ENCODE results near the gene HDAC11. TPM values are rescaled to one million over a fixed set of nuclear protein-coding genes. Genes with fewer than 3 reads are reported as not detected.

The HDAC11 gene
- total and polyA plus RNA-seq, 2 of the 13 experiments (the other 11 are each of a cell fraction or from before 2014, with no cell fraction given), result 13.7 to 33.1 TPM

- TF ChIP-seq PAX8 (CRISPR knock-in tag; IDR thresholded peaks at IDR 0.05; ENCODE audit: borderline replicate concordance) (no peak), ZNF768 (CRISPR knock-in tag; IDR thresholded peaks at IDR 0.05) (peak; percentile 88)
- H3K9ac ChIP-seq (ENCODE audit: insufficient read depth, low read depth, low read length), result no peak overlapping the region
- FAIRE-seq (no peak), DNase-seq (ENCODE audit: low spot score) (no peak), ATAC-seq (no peak)
- H3K27ac ChIP-seq (ENCODE audit: extremely low read length, insufficient read depth, low read length), result no peak overlapping the region
- no peaks in the 10 kb centered on the region for H3K79me2 ChIP-seq (ENCODE audit: insufficient read depth, low read length)
- no TSS peak for BruUV-seq (replicated peaks)
- peaks cover 3% of the 10 kb centered on the region; the same call in 1 of the 2 replicates for H4K20me1 ChIP-seq (ENCODE audit: insufficient read depth, low read length)
- H3K36me3 ChIP-seq (replicated peaks in 1 of 2; ENCODE audit: control insufficient read depth in 1 of 2, insufficient read depth in 2 of 2, low read length in 2 of 2), result no peaks in the 10 kb centered on the region
- WGBS (ENCODE audit: low lambda C conversion rate), result 56% methylated on average over 8 of the region's 10 CpGs
- CTCF ChIA-PET (ENCODE audit: low intra/inter-chr PET ratio, low total read pairs), result no interaction called here
- intact Hi-C loops (cut with micrococcal nuclease; ENCODE audit: unreplicated experiment) (no loop called here), in situ Hi-C loops (cut with HindIII; ENCODE audit: extremely low pct_ligation_motif_present, low pct_unique_long_range_greater_than_20kb) (no loop called here)
- no peak overlapping the region for H2AFZ ChIP-seq (ENCODE audit: low read length)
- POLR2A ChIA-PET, result no interaction called here
- H3K4me3 ChIP-seq (replicated peaks in 1 of 3; ENCODE audit: insufficient read depth in 1 of 3, low read depth in 2 of 3, low read length in 3 of 3), result no peak overlapping the region
- no peak overlapping the region for H3K4me2 ChIP-seq (ENCODE audit: low read depth, low read length)
- H3K27me3 ChIP-seq (ENCODE audit: control insufficient read depth in 1 of 2, insufficient read depth in 2 of 2, low read length in 2 of 2), result peaks cover 15 to 83% of the 10 kb centered on the region in 2 experiments
- H3K9me3 ChIP-seq (ENCODE audit: low read length), result no peaks in the 10 kb centered on the region
- H3K4me1 ChIP-seq (ENCODE audit: insufficient read depth, low read length), result no peaks in the 10 kb centered on the region
Observed at GRCh38 chr3:13547591-13548371, 67.7 kb downstream of the HDAC11 start.

- H3K9ac ChIP-seq (ENCODE audit: insufficient read depth, low read depth, low read length), result no peak within 1 kb of the TSS
- no peak for TF ChIP-seq HOXA7 (CRISPR knock-in tag; IDR thresholded peaks at IDR 0.05)
- TF ChIP-seq ZNF510 (CRISPR knock-in tag; IDR thresholded peaks at IDR 0.05; ENCODE audit: low read depth), result no peak
- TF ChIP-seq UBTF (CRISPR knock-in tag; IDR thresholded peaks at IDR 0.05), result no peak
- peak; percentile 83 for TF ChIP-seq ZNF629 (CRISPR knock-in tag; conservative IDR thresholded peaks at IDR 0.05)
- TF ChIP-seq EP300 (IDR thresholded peaks at IDR 0.05; ENCODE audit: low read depth in 2 of 2, low read length in 2 of 2), result no peak
- no peak for TF ChIP-seq EP300 (CRISPR knock-in tag; IDR thresholded peaks at IDR 0.05; ENCODE audit: borderline replicate concordance)
- peak; percentile 83 for TF ChIP-seq ZNF777 (CRISPR knock-in tag; IDR thresholded peaks at IDR 0.05)
- TF ChIP-seq, protein P1, sequence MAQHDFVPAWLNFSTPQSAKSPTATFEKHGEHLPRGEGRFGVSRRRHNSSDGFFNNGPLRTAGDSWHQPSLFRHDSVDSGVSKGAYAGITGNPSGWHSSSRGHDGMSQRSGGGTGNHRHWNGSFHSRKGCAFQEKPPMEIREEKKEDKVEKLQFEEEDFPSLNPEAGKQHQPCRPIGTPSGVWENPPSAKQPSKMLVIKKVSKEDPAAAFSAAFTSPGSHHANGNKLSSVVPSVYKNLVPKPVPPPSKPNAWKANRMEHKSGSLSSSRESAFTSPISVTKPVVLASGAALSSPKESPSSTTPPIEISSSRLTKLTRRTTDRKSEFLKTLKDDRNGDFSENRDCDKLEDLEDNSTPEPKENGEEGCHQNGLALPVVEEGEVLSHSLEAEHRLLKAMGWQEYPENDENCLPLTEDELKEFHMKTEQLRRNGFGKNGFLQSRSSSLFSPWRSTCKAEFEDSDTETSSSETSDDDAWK (CRISPR knock-in tag; IDR thresholded peaks at IDR 0.05), result no peak
- TF ChIP-seq JUND (CRISPR knock-in tag; IDR thresholded peaks at IDR 0.05), result no peak
Observed at GRCh38 chr3:13548696-13549622, 68.9 kb downstream of the HDAC11 start, which contains the start of gene FBLN2. Gene FBLN2, plus strand, starts transcription at chr3:13549125. Its CDS starts 21,231 bp downstream, at chr3:13570356.

More at GRCh38 chr3:13548696-13549622, 68.9 kb downstream of the HDAC11 start, which contains the start of gene FBLN2:
- ChIA-PET CTCF (ENCODE audit: low intra/inter-chr PET ratio, low total read pairs) (no interaction called here), POLR2A (no interaction called here)
- no peak for DNase-seq (ENCODE audit: low spot score)
- BruUV-seq (replicated peaks), result no TSS peak
- Histone ChIP-seq H2AFZ (ENCODE audit: low read length) (no peak within 1 kb of the TSS), H3K4me2 (ENCODE audit: low read depth, low read length) (peak within 1 kb of the TSS; percentile 51; the same call in 1 of the 2 replicates), H3K9me3 (ENCODE audit: low read length) (no peaks in the 10 kb centered on the region), H3K36me3 (replicated peaks in 1 of 2; ENCODE audit: control insufficient read depth in 1 of 2, insufficient read depth in 2 of 2, low read length in 2 of 2) (no peaks in the 10 kb centered on the region), H3K27me3 (ENCODE audit: control insufficient read depth in 1 of 2, insufficient read depth in 2 of 2, low read length in 2 of 2) (peaks cover 14 to 84% of the 10 kb centered on the region in 2 experiments), H3K27ac (ENCODE audit: extremely low read length, insufficient read depth, low read length) (no peak within 1 kb of the TSS), H4K20me1 (ENCODE audit: insufficient read depth, low read length) (peaks cover 3% of the 10 kb centered on the region; the same call in 1 of the 2 replicates), H3K79me2 (ENCODE audit: insufficient read depth, low read length) (no peaks in the 10 kb centered on the region), H3K4me3 (replicated peaks in 1 of 3; ENCODE audit: insufficient read depth in 1 of 3, low read depth in 2 of 3, low read length in 3 of 3) (peak within 1 kb of the TSS in 1 of 3 experiments; percentile 43; a peak in 1 of 6 replicates), H3K4me1 (ENCODE audit: insufficient read depth, low read length) (no peaks in the 10 kb centered on the region)
- WGBS (ENCODE audit: low lambda C conversion rate), result 46% methylated on average over 6 of the region's 107 CpGs
- ATAC-seq, result peak; percentile 78
- intact Hi-C loops (cut with micrococcal nuclease; ENCODE audit: unreplicated experiment), result no loop called here
- FAIRE-seq, result no peak
- in situ Hi-C loops (cut with HindIII; ENCODE audit: extremely low pct_ligation_motif_present, low pct_unique_long_range_greater_than_20kb), result no loop called here

All from HepG2 (cell line).